Islet precursor cell (in vitro differentiated cells): ENCODE results near the gene YIF1A.

Experiments used
- DNase-seq: peaks from one replicate; pipeline ENCODE4 v3.0.0-alpha.2; 2018

The YIF1A gene

GRCh38 chr11:66239998-66240780 lies 48.8 kb downstream of the YIF1A start:
- no peak for DNase-seq

- DNase-seq = no peak
These were observed 49.4 kb downstream of the YIF1A start for GRCh38 chr11:66239511-66239910.

GRCh38 chr11:66238786-66239413 lies 50.0 kb downstream of the YIF1A start:
- no peak for DNase-seq

- no peak for DNase-seq
These were observed 51.1 kb downstream of the YIF1A start for GRCh38 chr11:66237867-66238266.

- no peak for DNase-seq
These were observed 53.8 kb downstream of the YIF1A start for GRCh38 chr11:66235141-66235540.
